Measurements from ENCODE around the gene FMO5. TPM values are rescaled to one million over a fixed set of nuclear protein-coding genes. Genes with fewer than 3 reads are reported as not detected.

The FMO5 gene
- total and polyA plus RNA-seq, 2 of the 13 experiments (the other 11 are each of a cell fraction or from before 2014, with no cell fraction given): 48.2 to 149 TPM

GRCh38 chr1:147225193-147225730, at the start of gene FMO5 (continued):
- TF ChIP-seq, protein P1, sequence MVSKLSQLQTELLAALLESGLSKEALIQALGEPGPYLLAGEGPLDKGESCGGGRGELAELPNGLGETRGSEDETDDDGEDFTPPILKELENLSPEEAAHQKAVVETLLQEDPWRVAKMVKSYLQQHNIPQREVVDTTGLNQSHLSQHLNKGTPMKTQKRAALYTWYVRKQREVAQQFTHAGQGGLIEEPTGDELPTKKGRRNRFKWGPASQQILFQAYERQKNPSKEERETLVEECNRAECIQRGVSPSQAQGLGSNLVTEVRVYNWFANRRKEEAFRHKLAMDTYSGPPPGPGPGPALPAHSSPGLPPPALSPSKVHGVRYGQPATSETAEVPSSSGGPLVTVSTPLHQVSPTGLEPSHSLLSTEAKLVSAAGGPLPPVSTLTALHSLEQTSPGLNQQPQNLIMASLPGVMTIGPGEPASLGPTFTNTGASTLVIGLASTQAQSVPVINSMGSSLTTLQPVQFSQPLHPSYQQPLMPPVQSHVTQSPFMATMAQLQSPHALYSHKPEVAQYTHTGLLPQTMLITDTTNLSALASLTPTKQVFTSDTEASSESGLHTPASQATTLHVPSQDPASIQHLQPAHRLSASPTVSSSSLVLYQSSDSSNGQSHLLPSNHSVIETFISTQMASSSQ (IDR thresholded peaks at IDR 0.05; ENCODE audit: low read depth): no peak
- TF ChIP-seq, protein P1 (CRISPR knock-in tag; IDR thresholded peaks at IDR 0.05; ENCODE audit: borderline replicate concordance): 0 out of 2 replicates have a peak, but pooled peaks have one; percentile 3
- peak; percentile 82; the same call in 1 of the 2 replicates for TF ChIP-seq ZSCAN31 (CRISPR knock-in tag; IDR thresholded peaks at IDR 0.05; ENCODE audit: low read depth)
- peak; percentile 88 for TF ChIP-seq POLR2AphosphoS5 (IDR thresholded peaks at IDR 0.05; ENCODE audit: low read depth, low read length)
- 0 out of 2 replicates have a peak, but pooled peaks have one; percentile 53 for TF ChIP-seq NFATC3 (CRISPR knock-in tag; IDR thresholded peaks at IDR 0.05)
- TF ChIP-seq ZNF160 (CRISPR knock-in tag; IDR thresholded peaks at IDR 0.05): 0 out of 2 replicates have a peak, but pooled peaks have one; percentile 44
- TF ChIP-seq POLR2G (IDR thresholded peaks at IDR 0.05; ENCODE audit: low read depth, low read length): peak; percentile 95
- TF ChIP-seq RFXAP (CRISPR knock-in tag; IDR thresholded peaks at IDR 0.05; ENCODE audit: borderline replicate concordance): 0 out of 2 replicates have a peak, but pooled peaks have one; percentile 7
- TF ChIP-seq ATM (IDR thresholded peaks at IDR 0.05; ENCODE audit: borderline replicate concordance): no peak
- peak; percentile 28; the same call in 1 of the 2 replicates for TF ChIP-seq ZNF772 (CRISPR knock-in tag; IDR thresholded peaks at IDR 0.05)
- peak; percentile 39; the same call in 1 of the 2 replicates for TF ChIP-seq KDM2A (CRISPR knock-in tag; IDR thresholded peaks at IDR 0.05; ENCODE audit: borderline replicate concordance, low read depth)
- TF ChIP-seq ZFP90 (CRISPR knock-in tag; IDR thresholded peaks at IDR 0.05; ENCODE audit: borderline replicate concordance): 0 out of 2 replicates have a peak, but pooled peaks have one; percentile 4
- peak; percentile 52; the same call in 1 of the 2 replicates for TF ChIP-seq SAP130 (CRISPR knock-in tag; IDR thresholded peaks at IDR 0.05; ENCODE audit: low read depth)
- TF ChIP-seq FOXC1 (CRISPR knock-in tag; IDR thresholded peaks at IDR 0.05; ENCODE audit: borderline replicate concordance): peak; percentile 84
- TF ChIP-seq, protein P2, sequence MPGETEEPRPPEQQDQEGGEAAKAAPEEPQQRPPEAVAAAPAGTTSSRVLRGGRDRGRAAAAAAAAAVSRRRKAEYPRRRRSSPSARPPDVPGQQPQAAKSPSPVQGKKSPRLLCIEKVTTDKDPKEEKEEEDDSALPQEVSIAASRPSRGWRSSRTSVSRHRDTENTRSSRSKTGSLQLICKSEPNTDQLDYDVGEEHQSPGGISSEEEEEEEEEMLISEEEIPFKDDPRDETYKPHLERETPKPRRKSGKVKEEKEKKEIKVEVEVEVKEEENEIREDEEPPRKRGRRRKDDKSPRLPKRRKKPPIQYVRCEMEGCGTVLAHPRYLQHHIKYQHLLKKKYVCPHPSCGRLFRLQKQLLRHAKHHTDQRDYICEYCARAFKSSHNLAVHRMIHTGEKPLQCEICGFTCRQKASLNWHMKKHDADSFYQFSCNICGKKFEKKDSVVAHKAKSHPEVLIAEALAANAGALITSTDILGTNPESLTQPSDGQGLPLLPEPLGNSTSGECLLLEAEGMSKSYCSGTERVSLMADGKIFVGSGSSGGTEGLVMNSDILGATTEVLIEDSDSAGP (CRISPR knock-in tag; IDR thresholded peaks at IDR 0.05; ENCODE audit: borderline replicate concordance): peak; percentile 79; the same call in 1 of the 2 replicates
- TF ChIP-seq DBP (CRISPR knock-in tag; IDR thresholded peaks at IDR 0.05; ENCODE audit: not compliant biosample characterization): peak; percentile 20
- TF ChIP-seq IRF9 (CRISPR knock-in tag; IDR thresholded peaks at IDR 0.05; ENCODE audit: borderline replicate concordance): no peak
- 0 out of 2 replicates have a peak, but pooled peaks have one; percentile 20 for TF ChIP-seq HOMEZ (CRISPR knock-in tag; IDR thresholded peaks at IDR 0.05; ENCODE audit: low read depth)
- peak; percentile 58 for TF ChIP-seq SP5 (CRISPR knock-in tag; IDR thresholded peaks at IDR 0.05; ENCODE audit: borderline replicate concordance, low read depth)
- TF ChIP-seq FOXK1 (CRISPR knock-in tag; IDR thresholded peaks at IDR 0.05; ENCODE audit: borderline replicate concordance, low read depth): peak; percentile 57; the same call in 1 of the 2 replicates

All from HepG2 (cell line).